Left hindlimb (tissue), 1 donor: ENCODE results near the gene IGLON5.
A peak's percentile ranks its signal among the peaks of the same experiment; 100 is the strongest.

Experiments
- DNase-seq: peaks from one replicate; pipeline ENCODE4 v3.0.0-alpha.2; 2018

IGLON5 gene

GRCh38 chr19:51366389-51367254, 55.2 kb downstream of the IGLON5 start:
- DNase-seq, result peak; percentile 99

- DNase-seq, result no peak
These were observed 55.8 kb downstream of the IGLON5 start for GRCh38 chr19:51367255-51367564.

DNA sequence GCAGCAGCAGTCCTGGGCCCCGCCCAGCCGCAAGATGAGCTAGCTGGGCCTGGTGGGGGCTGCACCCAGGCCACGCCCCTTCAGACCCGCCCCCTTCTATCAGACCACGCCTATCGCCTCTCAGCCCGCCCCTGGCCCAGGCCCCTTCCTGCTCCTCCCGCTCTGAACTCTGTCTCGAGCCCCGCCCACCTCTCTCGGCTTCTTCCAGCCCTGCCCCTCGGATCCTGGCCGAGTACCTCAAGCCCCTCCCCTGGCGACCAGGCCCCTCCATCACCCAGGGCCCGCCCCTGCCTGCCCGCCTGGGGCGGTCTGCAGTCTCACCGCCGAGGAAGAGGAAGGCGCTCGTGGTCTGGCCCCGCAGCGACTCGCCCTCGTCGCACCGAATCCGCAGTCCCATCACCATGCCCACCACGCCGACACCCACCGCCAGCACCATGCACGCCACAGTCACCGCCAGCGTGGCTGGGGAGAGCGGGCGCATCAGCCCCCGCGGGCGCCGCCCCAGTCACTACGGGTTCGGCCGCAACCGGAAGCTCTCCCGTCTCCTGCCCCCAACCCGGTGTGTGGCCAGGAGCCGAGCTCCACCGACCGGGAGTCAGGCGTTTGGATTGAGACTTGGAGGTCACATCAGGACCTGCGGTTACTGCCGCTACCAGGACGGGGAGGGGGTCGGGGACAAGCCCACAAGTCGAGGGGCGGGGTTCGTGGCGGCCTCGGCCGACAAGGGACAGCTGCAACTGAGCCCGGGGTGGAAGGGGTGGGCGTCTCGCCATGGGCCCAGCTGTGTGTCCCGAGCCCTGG, 56.3 kb downstream of the IGLON5 start:
- DNase-seq, result peak; percentile 100

- no peak for DNase-seq
These were observed 57.2 kb downstream of the IGLON5 start, which contains the start of gene CLDND2 for GRCh38 chr19:51368366-51369282. TSS of gene CLDND2 (minus strand) at chr19:51369003. CDS start at chr19:51368577, 426 bp downstream.

GRCh38 chr19:51370230-51370629, 58.8 kb downstream of the IGLON5 start:
- DNase-seq, result no peak

GRCh38 chr19:51371186-51371690, 59.8 kb downstream of the IGLON5 start:
- no peak for DNase-seq

DNA sequence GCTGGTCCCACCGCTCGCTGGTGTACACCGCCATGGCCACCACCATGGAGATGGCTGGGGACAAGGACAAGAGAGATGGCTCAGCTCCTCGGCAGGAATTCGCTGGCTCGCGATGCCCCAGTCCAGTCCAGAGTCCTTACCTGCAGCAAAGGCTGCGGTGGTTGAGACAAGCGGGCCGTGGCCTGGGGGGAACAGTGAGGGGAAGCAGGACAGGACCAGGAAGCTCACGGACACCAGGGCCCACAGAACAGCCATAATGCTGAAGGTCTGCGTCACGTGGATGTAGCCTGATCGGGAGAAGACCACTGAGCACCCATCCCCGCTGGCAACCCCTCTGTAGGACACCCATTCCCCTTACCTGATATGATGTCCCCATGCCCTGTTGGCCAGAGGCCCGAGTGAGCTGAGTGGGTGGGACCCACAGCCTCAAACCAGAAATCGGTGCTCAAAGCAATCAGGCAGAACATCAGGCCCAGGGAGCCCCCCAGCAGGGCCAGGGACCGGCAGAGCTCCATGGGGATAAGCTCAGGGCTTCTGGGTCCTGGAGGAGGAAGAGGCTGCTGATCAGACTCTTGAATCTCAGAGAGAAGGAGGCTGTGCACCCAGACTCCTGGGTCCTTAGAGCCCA, 60.7 kb downstream of the IGLON5 start:
- no peak for DNase-seq

- DNase-seq, result no peak
These were observed 61.4 kb downstream of the IGLON5 start, which contains the start of gene NKG7 for GRCh38 chr19:51372649-51373504. TSS of gene NKG7 (minus strand) at chr19:51372654. CDS start at chr19:51372535, 119 bp downstream.

GRCh38 chr19:51375504-51376221, 64.2 kb downstream of the IGLON5 start:
- no peak for DNase-seq

DNA sequence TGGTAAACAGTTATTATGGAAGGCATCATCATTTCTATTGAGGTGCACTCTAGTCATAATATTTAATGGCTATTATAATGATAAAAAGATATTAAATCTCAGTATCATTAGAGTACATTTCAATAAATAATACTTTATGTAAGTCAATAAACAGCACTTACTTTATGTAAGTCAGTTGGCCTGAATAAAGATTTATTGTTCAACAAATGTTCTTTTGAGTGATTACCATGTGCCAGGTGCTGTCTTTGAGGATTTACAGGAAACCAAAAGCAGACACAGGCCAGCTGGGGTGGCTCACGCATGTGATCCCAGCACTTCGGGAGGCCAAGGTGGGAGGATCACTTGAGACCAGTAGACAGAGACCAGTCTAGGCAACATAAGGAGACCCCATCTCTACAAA, 66.0 kb downstream of the IGLON5 start:
- no peak for DNase-seq

DNA sequence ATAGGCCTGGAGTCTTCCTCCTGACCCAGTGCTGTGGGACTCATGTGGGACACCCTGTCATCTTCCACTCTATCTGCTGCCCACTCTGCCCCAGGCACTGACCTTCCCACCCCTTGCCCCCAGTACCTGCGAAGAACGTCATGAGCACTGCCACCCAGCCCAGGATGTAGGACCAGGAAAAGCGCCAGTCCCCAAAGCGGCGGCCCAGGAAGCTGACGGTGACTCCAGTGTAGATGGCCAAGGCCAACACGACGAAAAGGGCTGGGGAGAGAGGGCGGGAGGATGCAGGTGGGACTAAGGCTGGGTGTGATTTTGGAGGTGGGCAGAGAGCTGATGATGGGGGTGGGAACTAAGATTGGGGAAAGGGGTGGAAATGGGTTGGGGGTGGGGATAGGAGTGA, 68.9 kb downstream of the IGLON5 start:
- DNase-seq, result no peak
